ENCODE data around the gene UNC119B. TPM values are rescaled to one million over a fixed set of nuclear protein-coding genes. Genes with fewer than 3 reads are reported as not detected.
"Not testable (repeated sequence)": the region's sequence is repeated elsewhere in the genome, so short reads cannot be mapped to it uniquely, and the experiment has no call there.

UNC119B gene
- polyA plus RNA-seq, 1 of the 3 experiments (the other 2 are of a cell fraction): 23.6 TPM

DNA sequence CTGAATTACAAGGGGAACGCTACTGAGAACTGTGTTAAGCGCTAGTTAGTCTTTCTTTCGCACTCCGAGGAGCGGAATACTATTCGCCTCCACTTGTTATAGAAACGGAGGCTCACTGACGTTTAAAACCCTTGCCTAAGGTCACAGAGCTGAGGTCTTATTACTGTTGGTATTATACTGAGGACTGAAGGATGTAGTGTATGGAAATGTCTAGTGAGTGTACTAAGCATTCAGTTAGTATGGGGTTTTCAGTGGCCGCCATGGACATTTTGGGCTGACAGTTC lies 16.2 kb downstream of the UNC119B start (continued):
- TF ChIP-seq, protein P1, sequence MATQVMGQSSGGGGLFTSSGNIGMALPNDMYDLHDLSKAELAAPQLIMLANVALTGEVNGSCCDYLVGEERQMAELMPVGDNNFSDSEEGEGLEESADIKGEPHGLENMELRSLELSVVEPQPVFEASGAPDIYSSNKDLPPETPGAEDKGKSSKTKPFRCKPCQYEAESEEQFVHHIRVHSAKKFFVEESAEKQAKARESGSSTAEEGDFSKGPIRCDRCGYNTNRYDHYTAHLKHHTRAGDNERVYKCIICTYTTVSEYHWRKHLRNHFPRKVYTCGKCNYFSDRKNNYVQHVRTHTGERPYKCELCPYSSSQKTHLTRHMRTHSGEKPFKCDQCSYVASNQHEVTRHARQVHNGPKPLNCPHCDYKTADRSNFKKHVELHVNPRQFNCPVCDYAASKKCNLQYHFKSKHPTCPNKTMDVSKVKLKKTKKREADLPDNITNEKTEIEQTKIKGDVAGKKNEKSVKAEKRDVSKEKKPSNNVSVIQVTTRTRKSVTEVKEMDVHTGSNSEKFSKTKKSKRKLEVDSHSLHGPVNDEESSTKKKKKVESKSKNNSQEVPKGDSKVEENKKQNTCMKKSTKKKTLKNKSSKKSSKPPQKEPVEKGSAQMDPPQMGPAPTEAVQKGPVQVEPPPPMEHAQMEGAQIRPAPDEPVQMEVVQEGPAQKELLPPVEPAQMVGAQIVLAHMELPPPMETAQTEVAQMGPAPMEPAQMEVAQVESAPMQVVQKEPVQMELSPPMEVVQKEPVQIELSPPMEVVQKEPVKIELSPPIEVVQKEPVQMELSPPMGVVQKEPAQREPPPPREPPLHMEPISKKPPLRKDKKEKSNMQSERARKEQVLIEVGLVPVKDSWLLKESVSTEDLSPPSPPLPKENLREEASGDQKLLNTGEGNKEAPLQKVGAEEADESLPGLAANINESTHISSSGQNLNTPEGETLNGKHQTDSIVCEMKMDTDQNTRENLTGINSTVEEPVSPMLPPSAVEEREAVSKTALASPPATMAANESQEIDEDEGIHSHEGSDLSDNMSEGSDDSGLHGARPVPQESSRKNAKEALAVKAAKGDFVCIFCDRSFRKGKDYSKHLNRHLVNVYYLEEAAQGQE (IDR thresholded peaks at IDR 0.05; ENCODE audit: low read depth, low read length): no peak
- TF ChIP-seq TCF12 (IDR thresholded peaks at IDR 0.05) (no peak), SMC3 (IDR thresholded peaks at IDR 0.05; ENCODE audit: low read depth, low read length) (no peak), JUND (IDR thresholded peaks at IDR 0.05) (no peak), RXRA (IDR thresholded peaks at IDR 0.05; ENCODE audit: borderline replicate concordance, low read depth) (no peak)

DNA sequence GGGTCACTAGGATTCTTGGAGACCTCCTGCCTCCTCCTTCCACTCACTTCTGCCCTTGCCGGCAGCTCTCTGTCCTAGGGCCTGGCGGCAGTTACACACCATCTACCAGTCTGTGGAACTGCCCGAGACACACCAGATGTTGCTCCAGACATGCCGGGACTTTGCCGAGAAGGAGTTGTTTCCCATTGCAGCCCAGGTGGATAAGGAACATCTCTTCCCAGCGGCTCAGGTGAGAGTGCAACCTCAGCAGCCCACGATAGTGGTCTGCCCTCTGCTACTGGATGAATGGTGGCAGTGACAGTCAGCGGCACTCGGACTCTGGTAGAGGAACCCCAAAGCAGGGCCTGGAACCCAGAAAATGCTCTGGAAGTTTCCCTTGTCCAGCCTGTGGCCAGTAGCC lies 16.7 kb downstream of the UNC119B start:
- H3K36me3 ChIP-seq (replicated peaks in 1 of 2; ENCODE audit: control insufficient read depth in 1 of 2, insufficient read depth in 2 of 2, low read length in 1 of 2): peaks cover 17 to 24% of the 10 kb centered on the region in 2 experiments
- H3K9ac ChIP-seq: no peak overlapping the region
- ChIA-PET CTCF (no interaction called here), POLR2A (no interaction called here)
- no peak overlapping the region for H2AFZ ChIP-seq (ENCODE audit: low read depth)
- H3K4me2 ChIP-seq: no peak overlapping the region
- H3K9me2 ChIP-seq: no peaks in the 10 kb centered on the region
- 98% methylated on average over 9 of the region's 9 CpGs for WGBS (ENCODE audit: low lambda C conversion rate)
- H3K79me2 ChIP-seq (ENCODE audit: insufficient read depth): no peaks in the 10 kb centered on the region
- H3K27me3 ChIP-seq (ENCODE audit: insufficient read depth): no peaks in the 10 kb centered on the region
- no peak overlapping the region for H3K27ac ChIP-seq (ENCODE audit: low read depth in 2 of 2, low read length in 1 of 2)
- no peaks in the 10 kb centered on the region for H3F3A ChIP-seq (replicated peaks; ENCODE audit: insufficient read depth)
- H3K4me1 ChIP-seq (ENCODE audit: control insufficient read depth in 1 of 2, insufficient read depth in 2 of 2, low read depth in 1 of 2, low read length in 1 of 2): peaks cover 0 to 16% of the 10 kb centered on the region in 2 experiments; a peak in 2 of 4 replicates
- H3K9me3 ChIP-seq: no peaks in the 10 kb centered on the region
- DNase-seq: no peak
- no peaks in the 10 kb centered on the region for H4K20me1 ChIP-seq (ENCODE audit: insufficient read depth)
- TF ChIP-seq SIN3A (IDR thresholded peaks at IDR 0.05; ENCODE audit: borderline replicate concordance, low read depth, low read length): no peak
- TF ChIP-seq RAD21 (IDR thresholded peaks at IDR 0.05; ENCODE audit: low read length): no peak
- TF ChIP-seq FOXM1 (IDR thresholded peaks at IDR 0.05; ENCODE audit: low read depth): no peak
- no peak overlapping the region for H3K4me3 ChIP-seq (ENCODE audit: low read depth in 2 of 2, low read length in 1 of 2)

DNA sequence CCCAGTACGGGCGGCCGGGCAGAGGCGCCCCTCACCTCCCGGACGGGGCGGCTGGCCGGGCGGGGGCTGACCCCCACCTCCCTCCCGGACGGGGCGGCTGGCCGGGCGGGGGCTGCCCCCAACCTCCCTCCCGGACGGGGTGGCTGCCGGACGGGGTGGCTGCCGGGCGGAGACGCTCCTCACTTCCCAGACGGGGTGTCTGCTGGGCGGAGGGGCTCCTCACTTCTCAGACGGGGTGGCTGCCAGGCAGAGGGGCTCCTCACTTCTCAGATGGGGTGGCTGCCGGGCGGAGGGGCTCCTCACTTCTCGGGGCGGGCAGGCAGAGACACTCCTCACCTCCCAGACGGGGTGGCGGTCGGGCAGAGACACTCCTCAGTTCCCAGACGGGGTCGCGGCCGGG lies 21.9 kb downstream of the UNC119B start:
- H3K9me2 ChIP-seq; H3K9ac ChIP-seq; H2AFZ ChIP-seq (ENCODE audit: low read depth); H3K4me3 ChIP-seq (ENCODE audit: low read depth in 2 of 2, low read length in 1 of 2); POLR2A ChIA-PET; DNase-seq; H3K9me3 ChIP-seq; CTCF ChIA-PET; H3K27ac ChIP-seq (ENCODE audit: low read depth in 2 of 2, low read length in 1 of 2); H3K4me2 ChIP-seq; H3K79me2 ChIP-seq (ENCODE audit: insufficient read depth); H3K4me1 ChIP-seq (ENCODE audit: control insufficient read depth in 1 of 2, insufficient read depth in 2 of 2, low read depth in 1 of 2, low read length in 1 of 2); H3K36me3 ChIP-seq (replicated peaks in 1 of 2; ENCODE audit: control insufficient read depth in 1 of 2, insufficient read depth in 2 of 2, low read length in 1 of 2); H3K27me3 ChIP-seq (ENCODE audit: insufficient read depth); H3F3A ChIP-seq (replicated peaks; ENCODE audit: insufficient read depth); H4K20me1 ChIP-seq (ENCODE audit: insufficient read depth): not testable (repeated sequence)
- 93% methylated on average over 11 of the region's 35 CpGs for WGBS (ENCODE audit: low lambda C conversion rate)

DNA sequence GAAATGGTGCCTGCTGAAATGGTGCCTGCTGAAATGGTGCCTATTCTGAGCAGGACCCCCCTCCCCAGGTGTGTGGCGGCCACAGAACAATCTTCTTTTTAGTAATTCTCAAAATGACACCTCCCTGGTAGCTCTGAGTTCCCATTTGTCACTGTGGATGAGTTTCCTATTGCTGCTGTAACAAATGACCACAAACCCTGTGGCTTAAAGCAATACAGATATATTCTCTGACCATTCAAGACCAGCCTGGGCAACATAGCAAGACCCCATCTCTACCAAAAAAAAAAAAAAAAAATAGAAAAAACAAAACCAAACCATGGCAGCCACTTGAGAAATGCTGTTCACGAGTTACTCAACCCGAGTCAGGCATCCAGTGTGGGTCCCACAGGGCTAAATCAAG lies 23.3 kb downstream of the UNC119B start:
- no peaks in the 10 kb centered on the region for H3K79me2 ChIP-seq (ENCODE audit: insufficient read depth)
- CTCF ChIA-PET: no interaction called here
- H3K4me3 ChIP-seq (ENCODE audit: low read depth in 2 of 2, low read length in 1 of 2): no peak overlapping the region
- no peak overlapping the region for H2AFZ ChIP-seq (ENCODE audit: low read depth)
- no peaks in the 10 kb centered on the region for H3K4me1 ChIP-seq (ENCODE audit: control insufficient read depth in 1 of 2, insufficient read depth in 2 of 2, low read depth in 1 of 2, low read length in 1 of 2)
- no peak for DNase-seq
- no peak overlapping the region for H3K4me2 ChIP-seq
- H3K9ac ChIP-seq: no peak overlapping the region
- no peaks in the 10 kb centered on the region for H3K9me3 ChIP-seq
- H3K27me3 ChIP-seq (ENCODE audit: insufficient read depth): no peaks in the 10 kb centered on the region
- 84% methylated on average over 3 of the region's 3 CpGs for WGBS (ENCODE audit: low lambda C conversion rate)
- H3F3A ChIP-seq (replicated peaks; ENCODE audit: insufficient read depth): no peaks in the 10 kb centered on the region
- H4K20me1 ChIP-seq (ENCODE audit: insufficient read depth): no peaks in the 10 kb centered on the region
- no peaks in the 10 kb centered on the region for H3K9me2 ChIP-seq
- POLR2A ChIA-PET: no interaction called here
- H3K36me3 ChIP-seq (replicated peaks in 1 of 2; ENCODE audit: control insufficient read depth in 1 of 2, insufficient read depth in 2 of 2, low read length in 1 of 2): no peaks in the 10 kb centered on the region
- no peak overlapping the region for H3K27ac ChIP-seq (ENCODE audit: low read depth in 2 of 2, low read length in 1 of 2)
- TF ChIP-seq RCOR1 (IDR thresholded peaks at IDR 0.05; ENCODE audit: low read length) (no peak), CHD2 (IDR thresholded peaks at IDR 0.05; ENCODE audit: low read length, partially characterized antibody) (no peak), RAD21 (IDR thresholded peaks at IDR 0.05; ENCODE audit: low read length) (no peak), SIN3A (IDR thresholded peaks at IDR 0.05; ENCODE audit: borderline replicate concordance, low read depth, low read length) (no peak), JUND (IDR thresholded peaks at IDR 0.05) (no peak), RFX5 (IDR thresholded peaks at IDR 0.05; ENCODE audit: low read length) (no peak), FOXJ3 (CRISPR knock-in tag; IDR thresholded peaks at IDR 0.05) (no peak), TAF1 (IDR thresholded peaks at IDR 0.05; ENCODE audit: borderline replicate concordance, low read depth, low read length) (no peak), ELF1 (IDR thresholded peaks at IDR 0.05) (no peak), SMC3 (IDR thresholded peaks at IDR 0.05; ENCODE audit: low read depth, low read length) (no peak)
- TF ChIP-seq, protein P2, sequence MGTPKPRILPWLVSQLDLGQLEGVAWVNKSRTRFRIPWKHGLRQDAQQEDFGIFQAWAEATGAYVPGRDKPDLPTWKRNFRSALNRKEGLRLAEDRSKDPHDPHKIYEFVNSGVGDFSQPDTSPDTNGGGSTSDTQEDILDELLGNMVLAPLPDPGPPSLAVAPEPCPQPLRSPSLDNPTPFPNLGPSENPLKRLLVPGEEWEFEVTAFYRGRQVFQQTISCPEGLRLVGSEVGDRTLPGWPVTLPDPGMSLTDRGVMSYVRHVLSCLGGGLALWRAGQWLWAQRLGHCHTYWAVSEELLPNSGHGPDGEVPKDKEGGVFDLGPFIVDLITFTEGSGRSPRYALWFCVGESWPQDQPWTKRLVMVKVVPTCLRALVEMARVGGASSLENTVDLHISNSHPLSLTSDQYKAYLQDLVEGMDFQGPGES (IDR thresholded peaks at IDR 0.05; ENCODE audit: low read depth, low read length): no peak
- TF ChIP-seq, protein P3, sequence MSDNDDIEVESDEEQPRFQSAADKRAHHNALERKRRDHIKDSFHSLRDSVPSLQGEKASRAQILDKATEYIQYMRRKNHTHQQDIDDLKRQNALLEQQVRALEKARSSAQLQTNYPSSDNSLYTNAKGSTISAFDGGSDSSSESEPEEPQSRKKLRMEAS (IDR thresholded peaks at IDR 0.05; ENCODE audit: low read depth): no peak
